Forelimb muscle (tissue), 1 donor: Measurements from ENCODE around the gene CEP19. TPM values are rescaled to one million over a fixed set of nuclear protein-coding genes. Genes with fewer than 3 reads are reported as not detected.

Experiments
- DNase-seq: peaks from one replicate; pipeline ENCODE4 v3.0.0-alpha.2; 2013; ENCODE audit warnings: low read depth
- polyA plus RNA-seq: library from polyadenylated mRNA; unstranded; fragments of 120-200 nt; gene quantifications from one replicate; pipeline ENCODE4 v1.2.1, GENCODE V29; 2013; ENCODE audit not compliant: insufficient read length

CEP19 gene
- polyA plus RNA-seq, 1 donor = 1.6 TPM

DNA sequence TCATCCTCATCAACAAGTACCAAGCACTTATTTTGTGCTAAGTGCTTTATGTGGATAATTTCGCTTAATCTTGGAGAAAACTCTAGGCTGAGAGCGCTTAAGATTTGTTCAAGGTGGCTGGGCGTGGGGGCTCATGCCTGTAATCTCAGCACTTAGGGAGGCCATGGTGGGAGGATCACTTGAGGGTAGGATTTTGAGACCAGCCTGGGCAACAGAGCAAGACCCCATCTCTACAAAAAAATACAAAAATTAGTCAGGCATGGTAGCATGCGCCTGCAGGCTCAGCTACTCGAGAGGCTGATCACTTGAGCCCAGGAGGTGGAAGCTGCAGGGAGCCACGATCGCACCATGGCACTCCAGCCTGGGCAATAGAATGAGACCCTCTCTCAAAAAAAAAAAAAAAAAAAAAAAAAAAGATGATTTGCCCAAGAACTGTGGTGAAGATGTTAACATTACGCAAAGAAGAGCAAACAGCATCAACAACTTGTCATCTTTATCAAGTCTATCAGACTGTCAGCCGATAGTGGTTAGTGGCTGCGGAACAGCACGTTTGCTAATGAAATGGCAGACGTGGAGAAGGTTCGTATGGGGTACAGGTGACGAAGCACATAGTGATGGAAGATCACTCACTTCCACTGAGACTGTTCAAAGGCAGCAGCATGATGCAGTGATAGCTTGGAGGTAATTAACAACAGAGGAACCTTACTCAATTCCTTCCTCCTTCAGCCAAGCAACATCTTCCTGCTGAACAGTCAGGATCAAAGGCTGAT, 44.8 kb downstream of the CEP19 start:
- DNase-seq = no peak

DNA sequence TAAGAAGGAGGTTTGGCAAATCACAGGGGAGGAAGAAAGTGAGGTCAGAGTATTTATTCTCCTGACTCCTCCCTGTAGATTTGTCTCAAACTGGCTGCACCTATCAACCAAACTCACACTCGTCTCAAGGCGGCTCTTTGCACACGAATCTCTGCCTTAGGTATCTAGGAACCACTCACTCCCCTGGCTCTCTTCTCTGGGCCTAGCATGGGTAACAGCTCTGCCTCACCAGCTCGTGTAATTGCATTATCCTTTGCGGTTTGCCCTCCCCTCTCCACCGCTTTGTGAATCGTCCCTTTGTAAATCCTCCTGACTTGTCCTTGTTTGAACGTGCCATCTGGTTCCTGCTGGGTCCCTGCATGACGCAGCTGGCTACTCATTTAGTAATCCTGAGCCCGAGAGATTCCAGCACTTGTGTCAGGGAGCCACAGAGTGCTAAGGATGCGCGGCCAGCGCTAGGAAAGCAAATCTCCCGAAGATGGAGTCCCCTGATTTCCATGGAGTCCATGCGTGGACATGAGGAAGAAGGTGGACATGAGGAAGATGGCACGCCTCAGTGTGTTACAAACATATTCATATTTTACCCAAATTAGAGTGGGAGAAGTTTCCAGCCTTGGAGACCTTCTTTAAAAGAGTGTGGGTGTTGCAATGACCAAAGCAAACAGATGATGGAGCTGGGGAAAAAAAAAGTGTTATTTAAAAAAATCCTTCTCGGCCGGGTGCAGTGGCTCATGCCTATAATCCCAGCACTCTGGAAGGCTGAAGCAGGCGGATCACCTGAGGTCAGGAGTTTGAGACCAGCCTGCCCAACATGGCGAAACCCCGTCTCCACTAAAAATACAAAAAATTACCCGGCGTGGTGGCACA, 45.8 kb downstream of the CEP19 start:
- no peak for DNase-seq

DNA sequence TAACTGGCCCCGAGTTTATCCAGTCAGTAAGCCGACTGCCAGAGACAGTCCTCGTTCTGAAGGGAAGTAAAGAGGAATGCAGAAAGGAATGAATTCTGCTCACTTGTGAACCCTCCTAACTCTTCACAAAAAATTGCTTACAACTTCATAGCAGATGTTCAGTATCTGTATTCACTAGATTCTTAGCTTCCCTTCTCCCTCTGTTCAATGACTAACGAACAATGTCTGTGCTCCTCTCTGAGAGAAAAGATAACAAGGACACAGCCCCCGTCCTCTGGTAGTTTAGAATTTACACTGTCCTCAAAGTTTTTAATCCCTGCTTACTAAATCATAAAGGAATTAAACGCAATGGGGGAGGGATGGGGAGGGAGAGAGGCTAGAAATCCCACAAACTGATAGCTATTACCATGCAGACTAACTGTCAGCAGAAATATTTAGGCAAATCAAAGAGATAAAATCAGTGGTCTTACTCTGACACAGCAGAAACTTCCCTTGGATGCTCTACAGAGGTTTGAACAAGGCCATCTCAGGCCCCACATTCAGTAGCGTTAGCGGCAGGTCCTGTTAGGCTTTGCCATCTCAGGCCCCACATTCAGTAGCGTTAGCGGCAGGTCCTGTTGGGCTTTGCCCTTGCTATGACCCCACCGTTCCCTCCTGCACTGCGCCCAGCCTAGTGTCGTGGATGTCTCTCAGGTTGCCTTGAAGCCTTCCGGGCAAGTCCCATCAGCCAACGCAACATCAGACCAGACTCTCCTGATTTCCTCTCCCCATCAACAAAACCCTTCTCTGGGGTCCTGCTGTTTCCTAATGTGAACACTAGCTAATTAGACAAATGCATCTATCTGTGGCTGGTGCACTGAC, 49.1 kb downstream of the CEP19 start:
- no peak for DNase-seq

DNA sequence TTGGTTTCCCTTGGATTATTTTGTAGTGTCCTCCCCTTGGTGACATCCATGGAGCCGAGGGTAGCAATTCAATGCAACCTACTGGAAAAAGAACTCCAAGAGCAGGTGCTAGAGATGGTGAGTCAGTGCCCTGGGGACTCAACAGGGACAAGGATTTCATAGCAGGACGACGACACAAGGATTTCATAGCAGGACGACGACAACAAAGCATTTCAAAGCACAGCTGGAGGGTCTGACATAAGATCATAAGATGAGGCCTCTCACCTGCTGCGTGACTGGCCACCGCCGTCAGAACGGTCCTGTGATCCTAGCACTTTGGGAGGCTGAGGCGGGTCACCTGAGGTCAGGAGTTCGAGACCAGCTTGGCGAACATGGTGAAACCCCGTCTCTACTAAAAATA, 50.0 kb downstream of the CEP19 start:
- DNase-seq = no peak

DNA sequence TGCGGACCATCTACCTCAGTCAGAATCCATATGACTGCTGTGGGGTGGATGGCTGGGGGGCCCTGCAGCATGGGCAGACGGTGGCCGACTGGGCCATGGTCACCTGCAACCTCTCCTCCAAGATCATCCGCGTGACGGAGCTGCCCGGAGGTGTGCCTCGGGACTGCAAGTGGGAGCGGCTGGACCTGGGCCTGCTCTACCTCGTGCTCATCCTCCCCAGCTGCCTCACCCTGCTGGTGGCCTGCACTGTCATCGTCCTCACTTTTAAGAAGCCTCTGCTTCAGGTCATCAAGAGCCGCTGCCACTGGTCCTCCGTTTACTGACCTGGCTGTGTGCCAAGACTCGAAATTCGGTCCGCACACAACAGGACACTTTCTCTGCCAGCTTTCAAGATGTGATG, 50.6 kb downstream of the CEP19 start:
- DNase-seq = no peak

DNA sequence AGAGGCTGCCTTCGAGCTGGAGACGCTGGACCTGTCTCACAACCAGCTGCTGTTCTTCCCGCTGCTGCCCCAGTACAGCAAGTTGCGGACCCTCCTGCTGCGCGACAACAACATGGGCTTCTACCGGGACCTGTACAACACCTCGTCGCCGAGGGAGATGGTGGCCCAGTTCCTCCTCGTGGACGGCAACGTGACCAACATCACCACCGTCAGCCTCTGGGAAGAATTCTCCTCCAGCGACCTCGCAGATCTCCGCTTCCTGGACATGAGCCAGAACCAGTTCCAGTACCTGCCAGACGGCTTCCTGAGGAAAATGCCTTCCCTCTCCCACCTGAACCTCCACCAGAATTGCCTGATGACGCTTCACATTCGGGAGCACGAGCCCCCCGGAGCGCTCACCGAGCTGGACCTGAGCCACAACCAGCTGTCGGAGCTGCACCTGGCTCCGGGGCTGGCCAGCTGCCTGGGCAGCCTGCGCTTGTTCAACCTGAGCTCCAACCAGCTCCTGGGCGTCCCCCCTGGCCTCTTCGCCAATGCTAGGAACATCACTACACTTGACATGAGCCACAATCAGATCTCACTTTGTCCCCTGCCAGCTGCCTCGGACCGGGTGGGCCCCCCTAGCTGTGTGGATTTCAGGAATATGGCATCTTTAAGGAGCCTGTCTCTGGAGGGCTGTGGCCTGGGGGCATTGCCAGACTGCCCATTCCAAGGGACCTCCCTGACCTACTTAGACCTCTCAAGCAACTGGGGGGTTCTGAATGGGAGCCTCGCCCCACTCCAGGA, 51.5 kb downstream of the CEP19 start:
- no peak for DNase-seq

DNA sequence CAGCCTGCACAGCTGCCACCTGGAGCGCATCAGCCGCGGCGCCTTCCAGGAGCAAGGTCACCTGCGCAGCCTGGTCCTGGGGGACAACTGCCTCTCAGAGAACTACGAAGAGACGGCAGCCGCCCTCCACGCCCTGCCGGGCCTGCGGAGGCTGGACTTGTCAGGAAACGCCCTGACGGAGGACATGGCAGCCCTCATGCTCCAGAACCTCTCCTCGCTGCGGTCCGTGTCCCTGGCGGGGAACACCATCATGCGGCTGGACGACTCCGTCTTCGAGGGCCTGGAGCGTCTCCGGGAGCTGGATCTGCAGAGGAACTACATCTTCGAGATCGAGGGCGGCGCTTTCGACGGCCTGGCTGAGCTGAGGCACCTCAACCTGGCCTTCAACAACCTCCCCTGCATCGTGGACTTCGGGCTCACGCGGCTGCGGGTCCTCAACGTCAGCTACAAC, 52.1 kb downstream of the CEP19 start:
- no peak for DNase-seq

Other genes with a start within 250 kb of the CEP19 start
- gene RNF168, start 208.5 kb downstream of the CEP19 start, polyA plus RNA-seq = 8.4 TPM
- 2.2 TPM for gene SMCO1, start 196.9 kb downstream of the CEP19 start, polyA plus RNA-seq
- 10.4 TPM for gene WDR53, start 143.7 kb downstream of the CEP19 start, polyA plus RNA-seq
- gene FBXO45, start 143.6 kb downstream of the CEP19 start, polyA plus RNA-seq = 14.5 TPM
- gene NRROS, start 72.6 kb downstream of the CEP19 start, polyA plus RNA-seq = 5.1 TPM
- 16.6 TPM for gene PIGX, start 127 bp upstream of the CEP19 start, polyA plus RNA-seq
- 46.8 TPM for gene PAK2, start 27.6 kb upstream of the CEP19 start, polyA plus RNA-seq
- gene SENP5, start 155.7 kb upstream of the CEP19 start, polyA plus RNA-seq = 20.9 TPM
- 73.0 TPM for gene NCBP2, start 230.3 kb upstream of the CEP19 start, polyA plus RNA-seq